Liver (tissue), 9 donors: ENCODE data around the gene GGTLC1. TPM values are rescaled to one million over a fixed set of nuclear protein-coding genes. Genes with fewer than 3 reads are reported as not detected.

Source experiments
- DNase-seq: peaks from one replicate; pipeline ENCODE4 v3.0.0-alpha.2; 2017; ENCODE audit warnings: low spot score
- H3K27ac ChIP-seq, 2 donors: one replicate each; pipeline ENCODE4 v1.7.0; 2013; ENCODE audit warnings: inconsistent platforms in 2 of 2, low read length in 2 of 2, control low read depth in 1 of 2, low read depth in 1 of 2, mild to moderate bottlenecking in 1 of 2
- H3K27me3 ChIP-seq, 4 donors: one replicate each; pipeline versions ENCODE4 v1.6.1 to v1.7.0; 2013; ENCODE audit warnings: low read length in 3 of 4, inconsistent platforms in 1 of 4, mild to moderate bottlenecking in 1 of 4, moderate library complexity in 1 of 4; ENCODE audit not compliant: control insufficient read depth in 4 of 4, insufficient read depth in 4 of 4
- H3K36me3 ChIP-seq, 4 donors: one replicate each; pipeline versions ENCODE4 v1.6.1 to v1.7.0; 2013; ENCODE audit warnings: low read length in 3 of 4, mild to moderate bottlenecking in 3 of 4, low read depth in 1 of 4, moderate library complexity in 1 of 4; ENCODE audit not compliant: control insufficient read depth in 4 of 4, insufficient read depth in 3 of 4
- H3K4me1 ChIP-seq, 4 donors: one replicate each; pipeline versions ENCODE4 v1.6.1 to v1.7.0; 2013; ENCODE audit warnings: low read length in 3 of 4, mild to moderate bottlenecking in 3 of 4, moderate library complexity in 1 of 4; ENCODE audit not compliant: control insufficient read depth in 4 of 4, insufficient read depth in 4 of 4
- H3K4me3 ChIP-seq, 3 donors: one replicate each; pipeline versions ENCODE4 v1.6.1 to v1.7.0; 2013; ENCODE audit warnings: low read length in 3 of 3, control low read depth in 1 of 3, low read depth in 1 of 3, mild to moderate bottlenecking in 1 of 3
- H3K9ac ChIP-seq, 2 donors: one replicate each; pipeline ENCODE4 v1.7.0; 2013; ENCODE audit warnings: low read length in 2 of 2, mild to moderate bottlenecking in 2 of 2, moderate library complexity in 2 of 2, control low read depth in 1 of 2, low read depth in 1 of 2
- H3K9me3 ChIP-seq, 4 donors: one replicate each; pipeline versions ENCODE4 v1.6.1 to v1.7.0; 2013; ENCODE audit warnings: low read length in 3 of 4; ENCODE audit not compliant: control insufficient read depth in 4 of 4
- ATF3 ChIP-seq: IDR thresholded peaks from 2 replicates; pipeline ENCODE4 v1.6.1; 2016; ENCODE audit warnings: antibody characterized with exemption
- CTCF ChIP-seq: fragments of 150-350 bp; IDR thresholded peaks from 2 replicates; pipeline ENCODE4 v1.5.1; 2017; ENCODE audit warnings: improper control_type of control experiment, low read depth, low read length; ENCODE audit not compliant: missing input control
- EGR1 ChIP-seq, 2 donors: IDR thresholded peaks; 2 replicates each; pipeline ENCODE4 v1.6.1; 2016 to 2018; ENCODE audit warnings: antibody characterized with exemption in 2 of 2, low read depth in 2 of 2
- FOXA1 ChIP-seq: IDR thresholded peaks from 2 replicates; pipeline ENCODE4 v1.6.1; 2016; ENCODE audit warnings: antibody characterized with exemption
- FOXA2 ChIP-seq: IDR thresholded peaks from 2 replicates; pipeline ENCODE4 v1.6.1; 2016; ENCODE audit warnings: antibody characterized with exemption
- GABPA ChIP-seq, 2 donors: IDR thresholded peaks in 1 of 2; conservative IDR thresholded peaks in 1 of 2; 2 replicates each; pipeline ENCODE4 v1.6.1; 2016; ENCODE audit warnings: antibody characterized with exemption in 2 of 2, mild to moderate bottlenecking in 1 of 2, moderate library complexity in 1 of 2
- HNF4A ChIP-seq, 2 donors: conservative IDR thresholded peaks; 2 replicates each; pipeline ENCODE4 v1.6.1; 2016; ENCODE audit warnings: antibody characterized with exemption in 2 of 2, mild to moderate bottlenecking in 2 of 2
- HNF4G ChIP-seq: IDR thresholded peaks from 2 replicates; pipeline ENCODE4 v1.6.1; 2016; ENCODE audit warnings: antibody characterized with exemption
- JUND ChIP-seq, 2 donors: IDR thresholded peaks; 2 replicates each; pipeline ENCODE4 v1.6.1; 2016; ENCODE audit warnings: antibody characterized with exemption in 2 of 2
- MAX ChIP-seq: IDR thresholded peaks from 2 replicates; pipeline ENCODE4 v1.6.1; 2016; ENCODE audit warnings: antibody characterized with exemption
- NR2F2 ChIP-seq: IDR thresholded peaks from 2 replicates; pipeline ENCODE4 v1.6.1; 2016; ENCODE audit warnings: antibody characterized with exemption
- RAD21 ChIP-seq, 2 donors: IDR thresholded peaks; 2 replicates each; pipeline ENCODE4 v1.6.1; 2016; ENCODE audit warnings: antibody characterized with exemption in 2 of 2, mild to moderate bottlenecking in 2 of 2
- REST ChIP-seq: IDR thresholded peaks from 2 replicates; pipeline ENCODE4 v1.6.1; 2016; ENCODE audit warnings: antibody characterized with exemption, mild to moderate bottlenecking
- RXRA ChIP-seq, 2 donors: IDR thresholded peaks; 2 replicates each; pipeline ENCODE4 v1.6.1; 2017 to 2018; ENCODE audit warnings: antibody characterized with exemption in 2 of 2, mild to moderate bottlenecking in 1 of 2
- SP1 ChIP-seq: IDR thresholded peaks from 2 replicates; pipeline ENCODE4 v1.6.1; 2018; ENCODE audit warnings: antibody characterized with exemption, mild to moderate bottlenecking
- TAF1 ChIP-seq: conservative IDR thresholded peaks from 2 replicates; pipeline ENCODE4 v1.6.1; 2016; ENCODE audit warnings: antibody characterized with exemption, mild to moderate bottlenecking
- YY1 ChIP-seq: IDR thresholded peaks from 2 replicates; pipeline ENCODE4 v1.6.1; 2016; ENCODE audit warnings: antibody characterized with exemption, mild to moderate bottlenecking
- ZBTB33 ChIP-seq: IDR thresholded peaks from 2 replicates; pipeline ENCODE4 v1.6.1; 2016; ENCODE audit warnings: antibody characterized with exemption
- WGBS: extraction: QIAGEN DNeasy Blood & Tissue Kit; methylation state at CpG from one replicate; pipeline ENCODE4 v1.1.7; 2013; 5-methylcytosine and 5-hydroxymethylcytosine counted together
- polyA plus RNA-seq, 2 donors: library from polyadenylated mRNA; stranded (reverse) in 1 of 2; unstranded in 1 of 2; fragments of 200-250 nt in 1 of 2; fragments of >200 nt in 1 of 2; fragmentation: Nextera tagmentation in 1 of 2; extraction: Ambion mirVana in 1 of 2; gene quantifications; one replicate each; pipeline versions ENCODE4 v1.2.1 to v1.2.3, GENCODE V29; 2013 to 2015
- total RNA-seq, 2 donors: library from RNA; depleted of rRNA; stranded (reverse); fragments of >200 nt; gene quantifications; one replicate each; pipeline ENCODE4 v1.2.3, GENCODE V29; 2014
- donor health status: healthy.
- donor health status: healthy.
- donor health status: healthy.
- donor health status: healthy.
- donor health status: healthy.

Gene GGTLC1
- total and polyA plus RNA-seq, 4 donors, result not detected

- no peak overlapping the region for H3K9ac ChIP-seq
- TF ChIP-seq SP1, result no peak
- TF ChIP-seq RAD21 (IDR thresholded peaks at IDR 0.05), result no peak
- no peak for TF ChIP-seq CTCF
- TF ChIP-seq YY1, result no peak
- TF ChIP-seq HNF4A (conservative IDR thresholded peaks at IDR 0.05), result no peak
- no peak for TF ChIP-seq GABPA (IDR thresholded peaks at IDR 0.05 in 1 of 2, conservative IDR thresholded peaks at IDR 0.05 in 1 of 2)
- no peak for TF ChIP-seq FOXA1
- TF ChIP-seq MAX, result no peak
- no peak overlapping the region for H3K27ac ChIP-seq
- H3K36me3 ChIP-seq, result no peaks in the 10 kb centered on the region
- no peaks in the 10 kb centered on the region for H3K4me1 ChIP-seq
- WGBS, result 32% methylated on average over 2 of the region's 2 CpGs
- H3K9me3 ChIP-seq, result no peaks in the 10 kb centered on the region
- no peak for DNase-seq
- no peak overlapping the region for H3K4me3 ChIP-seq
- no peaks in the 10 kb centered on the region for H3K27me3 ChIP-seq
These were observed 49.5 kb downstream of the GGTLC1 start for GRCh38 chr20:23939063-23939462.

GRCh38 chr20:23938118-23938438 lies 50.5 kb downstream of the GGTLC1 start:
- Histone ChIP-seq H3K36me3 (no peaks in the 10 kb centered on the region), H3K9ac (no peak overlapping the region), H3K9me3 (no peaks in the 10 kb centered on the region), H3K4me1 (no peaks in the 10 kb centered on the region), H3K27me3 (no peaks in the 10 kb centered on the region), H3K4me3 (no peak overlapping the region), H3K27ac (no peak overlapping the region)
- WGBS, result 74% methylated on average over 2 of the region's 2 CpGs
- no peak for DNase-seq
- TF ChIP-seq NR2F2, result no peak
- no peak for TF ChIP-seq FOXA2
- no peak for TF ChIP-seq ZBTB33
- no peak for TF ChIP-seq ATF3
- TF ChIP-seq YY1, result no peak
- no peak for TF ChIP-seq JUND (IDR thresholded peaks at IDR 0.05)
- no peak for TF ChIP-seq HNF4G
- TF ChIP-seq CTCF, result no peak
- TF ChIP-seq FOXA1, result no peak
- TF ChIP-seq TAF1, result no peak
- TF ChIP-seq RXRA (IDR thresholded peaks at IDR 0.05), result no peak
- TF ChIP-seq MAX, result no peak
- TF ChIP-seq GABPA (IDR thresholded peaks at IDR 0.05 in 1 of 2, conservative IDR thresholded peaks at IDR 0.05 in 1 of 2), result no peak
- no peak for TF ChIP-seq EGR1 (IDR thresholded peaks at IDR 0.05; ENCODE audit: low read depth in 2 of 2)
- no peak for TF ChIP-seq HNF4A (conservative IDR thresholded peaks at IDR 0.05)
- TF ChIP-seq RAD21 (IDR thresholded peaks at IDR 0.05), result no peak
- TF ChIP-seq SP1, result no peak
- TF ChIP-seq REST, result no peak
